KMS-11 (cell line): ENCODE results near the gene HSF5.

Source experiments
- H2AFZ ChIP-seq: fragments of 200-600 bp; sonication (generic); 2 replicates; pipeline ENCODE4 v1.6.1; 2016; ENCODE audit warnings: antibody characterized with exemption, mixed run types, low read depth
- H3K27ac ChIP-seq: fragments of 200-600 bp; sonication (generic); 2 replicates; pipeline ENCODE4 v1.6.1; 2016; ENCODE audit warnings: mild to moderate bottlenecking, mixed run types
- H3K27me3 ChIP-seq: fragments of 200-600 bp; sonication (generic); 2 replicates; pipeline ENCODE4 v1.6.1; 2017; ENCODE audit warnings: mild to moderate bottlenecking, low read depth, mixed run types, moderate library complexity; ENCODE audit not compliant: insufficient read depth
- H3K36me3 ChIP-seq: fragments of 200-600 bp; sonication (generic); 2 replicates; pipeline ENCODE4 v1.6.1; 2017; ENCODE audit warnings: mild to moderate bottlenecking, mixed run types; ENCODE audit not compliant: insufficient read depth
- H3K4me1 ChIP-seq: fragments of 200-600 bp; sonication (generic); 2 replicates; pipeline ENCODE4 v1.6.1; 2016; ENCODE audit warnings: mild to moderate bottlenecking, low read depth, mixed run types; ENCODE audit not compliant: poor library complexity, severe bottlenecking
- H3K4me2 ChIP-seq: fragments of 200-600 bp; sonication (generic); 2 replicates; pipeline ENCODE4 v1.7.0; 2016; ENCODE audit warnings: mild to moderate bottlenecking, mixed run types
- H3K4me3 ChIP-seq: fragments of 200-600 bp; sonication (generic); IDR thresholded peaks from 2 replicates; pipeline ENCODE4 v1.6.1; 2017; ENCODE audit warnings: low read depth, low read length, mixed read lengths; ENCODE audit not compliant: insufficient read depth
- H3K79me2 ChIP-seq: fragments of 200-600 bp; sonication (generic); 2 replicates; pipeline ENCODE4 v1.6.1; 2016; ENCODE audit warnings: low read depth, mixed run types; ENCODE audit not compliant: insufficient read depth
- H3K9ac ChIP-seq: fragments of 200-600 bp; sonication (generic); 2 replicates; pipeline ENCODE4 v1.6.1; 2016; ENCODE audit warnings: mild to moderate bottlenecking, mixed run types
- H4K20me1 ChIP-seq: fragments of 200-600 bp; sonication (generic); 2 replicates; pipeline ENCODE4 v1.6.1; 2016; ENCODE audit warnings: mild to moderate bottlenecking, mixed run types; ENCODE audit not compliant: insufficient read depth
- TF ChIP-seq, protein P1 (sequence below): fragments of 200-600 bp; sonication (generic); conservative IDR thresholded peaks from 2 replicates; pipeline ENCODE4 v1.6.1; 2017; ENCODE audit warnings: low read depth, mild to moderate bottlenecking, antibody characterized with exemption, low read length, moderate library complexity, mixed read lengths

The HSF5 gene

DNA sequence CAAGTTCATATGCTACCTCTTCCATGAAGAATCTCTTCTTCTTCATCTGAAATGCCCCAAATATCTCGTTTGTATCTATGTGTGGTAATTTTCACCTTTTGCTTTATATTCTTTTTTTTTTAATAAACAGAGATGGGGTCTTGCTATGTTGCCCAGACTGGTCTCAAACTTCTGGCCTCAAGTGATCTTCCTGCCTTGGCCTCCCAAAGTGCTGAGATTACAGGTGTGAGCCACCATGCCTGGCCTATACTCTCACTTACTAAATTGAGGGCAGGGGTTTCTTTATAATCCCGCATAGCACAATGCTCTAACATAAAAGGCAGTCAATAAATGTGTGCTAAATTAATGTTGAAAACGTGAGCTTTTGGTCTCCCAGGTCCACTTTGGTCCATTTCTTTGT is 101.5 kb downstream of the HSF5 start:
- Histone ChIP-seq H3K36me3 (no peaks in the 10 kb centered on the region), H3K27me3 (no peaks in the 10 kb centered on the region), H3K9ac (no peak overlapping the region), H3K79me2 (no peaks in the 10 kb centered on the region), H3K4me3 (no peak overlapping the region), H2AFZ (no peak overlapping the region), H3K4me2 (no peak overlapping the region), H4K20me1 (no peaks in the 10 kb centered on the region), H3K27ac (no peak overlapping the region), H3K4me1 (peaks cover 37% of the 10 kb centered on the region)
- TF ChIP-seq, protein P1, sequence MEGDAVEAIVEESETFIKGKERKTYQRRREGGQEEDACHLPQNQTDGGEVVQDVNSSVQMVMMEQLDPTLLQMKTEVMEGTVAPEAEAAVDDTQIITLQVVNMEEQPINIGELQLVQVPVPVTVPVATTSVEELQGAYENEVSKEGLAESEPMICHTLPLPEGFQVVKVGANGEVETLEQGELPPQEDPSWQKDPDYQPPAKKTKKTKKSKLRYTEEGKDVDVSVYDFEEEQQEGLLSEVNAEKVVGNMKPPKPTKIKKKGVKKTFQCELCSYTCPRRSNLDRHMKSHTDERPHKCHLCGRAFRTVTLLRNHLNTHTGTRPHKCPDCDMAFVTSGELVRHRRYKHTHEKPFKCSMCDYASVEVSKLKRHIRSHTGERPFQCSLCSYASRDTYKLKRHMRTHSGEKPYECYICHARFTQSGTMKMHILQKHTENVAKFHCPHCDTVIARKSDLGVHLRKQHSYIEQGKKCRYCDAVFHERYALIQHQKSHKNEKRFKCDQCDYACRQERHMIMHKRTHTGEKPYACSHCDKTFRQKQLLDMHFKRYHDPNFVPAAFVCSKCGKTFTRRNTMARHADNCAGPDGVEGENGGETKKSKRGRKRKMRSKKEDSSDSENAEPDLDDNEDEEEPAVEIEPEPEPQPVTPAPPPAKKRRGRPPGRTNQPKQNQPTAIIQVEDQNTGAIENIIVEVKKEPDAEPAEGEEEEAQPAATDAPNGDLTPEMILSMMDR, result no peak

DNA sequence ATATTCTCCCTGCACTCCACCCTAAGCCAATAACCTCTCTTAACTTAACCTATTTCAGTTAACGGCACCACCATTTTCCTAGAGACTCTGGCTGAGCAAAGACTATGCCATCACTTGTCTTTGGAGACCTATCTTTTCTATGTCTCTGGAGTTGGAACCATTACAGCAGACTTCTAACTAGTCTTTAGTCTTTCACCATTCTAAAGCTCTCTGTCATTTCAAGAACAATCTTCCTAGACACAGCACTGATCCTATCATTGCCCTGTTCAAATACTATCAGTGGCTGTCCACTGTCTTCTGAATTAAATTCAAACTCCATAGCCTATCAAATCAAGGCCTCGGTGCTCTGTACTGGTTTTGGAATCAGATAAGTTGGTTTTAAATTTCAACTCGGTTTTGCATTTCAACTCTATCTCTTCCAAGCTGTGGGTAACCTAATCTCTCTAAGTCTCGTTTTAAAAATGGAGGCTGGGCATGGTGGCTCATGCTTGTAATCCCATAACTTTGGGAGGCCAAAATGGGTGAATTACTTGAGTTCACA is 102.8 kb downstream of the HSF5 start:
- Histone ChIP-seq H3K79me2 (no peaks in the 10 kb centered on the region), H3K36me3 (no peaks in the 10 kb centered on the region), H3K4me3 (no peak overlapping the region), H3K4me2 (no peak overlapping the region), H4K20me1 (no peaks in the 10 kb centered on the region), H3K27me3 (no peaks in the 10 kb centered on the region), H3K4me1 (peaks cover 45% of the 10 kb centered on the region), H2AFZ (no peak overlapping the region), H3K9ac (no peak overlapping the region), H3K27ac (no peak overlapping the region)
- TF ChIP-seq, protein P1, result no peak

DNA sequence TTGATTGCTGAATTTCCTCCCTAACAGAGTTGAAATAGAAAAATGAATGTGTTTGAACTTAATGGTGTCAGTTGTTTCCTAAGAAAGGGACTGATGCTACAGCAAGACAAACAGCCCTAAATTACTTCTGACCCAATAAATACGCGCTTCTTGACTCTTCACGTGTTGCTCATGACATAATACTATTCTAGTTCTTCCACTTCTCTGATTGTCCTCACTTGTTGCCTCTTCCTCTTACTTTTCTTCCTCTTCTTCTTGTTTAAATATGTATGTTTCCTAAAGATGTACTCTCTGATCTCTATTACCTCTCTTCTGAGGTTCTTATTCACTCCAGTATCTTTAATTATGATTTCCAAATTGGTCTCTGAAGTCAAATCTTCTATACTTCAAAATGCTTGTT is 103.3 kb downstream of the HSF5 start:
- TF ChIP-seq, protein P1, result no peak
- H3K9ac ChIP-seq, result no peak overlapping the region
- no peaks in the 10 kb centered on the region for H3K36me3 ChIP-seq
- peaks cover 45% of the 10 kb centered on the region for H3K4me1 ChIP-seq
- no peaks in the 10 kb centered on the region for H3K27me3 ChIP-seq
- no peaks in the 10 kb centered on the region for H4K20me1 ChIP-seq
- H3K4me2 ChIP-seq, result no peak overlapping the region
- H3K4me3 ChIP-seq, result no peak overlapping the region
- no peak overlapping the region for H3K27ac ChIP-seq
- H2AFZ ChIP-seq, result no peak overlapping the region
- no peaks in the 10 kb centered on the region for H3K79me2 ChIP-seq

DNA sequence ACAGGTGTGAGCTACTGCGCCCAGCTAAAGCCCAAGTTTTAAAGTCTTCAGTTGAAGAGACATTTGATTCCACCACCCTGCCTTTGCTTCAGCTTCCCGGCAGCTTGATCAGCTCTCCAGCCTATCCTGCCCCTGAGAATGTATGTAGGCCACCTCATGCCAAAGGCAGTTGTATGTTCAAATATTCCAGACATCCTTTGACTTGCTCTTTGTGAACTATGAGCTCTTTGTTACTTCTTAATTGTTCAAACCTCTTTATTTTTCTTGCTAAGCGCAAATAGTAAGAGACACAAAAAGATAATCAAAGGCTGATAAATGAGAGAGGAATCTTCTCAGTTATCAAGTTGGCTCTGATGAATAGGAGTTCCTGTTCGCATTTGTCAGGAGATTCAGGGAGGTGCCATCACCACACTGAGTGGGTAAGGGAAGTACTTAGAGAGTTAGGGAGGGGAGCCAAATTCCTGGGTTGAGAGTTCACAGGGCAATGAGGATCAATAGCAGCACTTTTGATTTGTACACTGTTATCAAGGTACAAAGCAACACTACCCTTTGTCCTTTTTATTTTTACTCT is 104.2 kb downstream of the HSF5 start:
- TF ChIP-seq, protein P1, result no peak
- no peak overlapping the region for H3K4me2 ChIP-seq
- H4K20me1 ChIP-seq, result no peaks in the 10 kb centered on the region
- no peak overlapping the region for H2AFZ ChIP-seq
- H3K27ac ChIP-seq, result no peak overlapping the region
- no peak overlapping the region for H3K4me3 ChIP-seq
- peaks cover 45% of the 10 kb centered on the region for H3K4me1 ChIP-seq
- no peaks in the 10 kb centered on the region for H3K27me3 ChIP-seq
- no peak overlapping the region for H3K9ac ChIP-seq
- no peaks in the 10 kb centered on the region for H3K36me3 ChIP-seq
- no peaks in the 10 kb centered on the region for H3K79me2 ChIP-seq
